ENCODE data around the gene PTCSC3. TPM values are rescaled to one million over a fixed set of nuclear protein-coding genes. Genes with fewer than 3 reads are reported as not detected.

Gene PTCSC3
- total RNA-seq, 1 experiment from 2014 or later: not detected

DNA sequence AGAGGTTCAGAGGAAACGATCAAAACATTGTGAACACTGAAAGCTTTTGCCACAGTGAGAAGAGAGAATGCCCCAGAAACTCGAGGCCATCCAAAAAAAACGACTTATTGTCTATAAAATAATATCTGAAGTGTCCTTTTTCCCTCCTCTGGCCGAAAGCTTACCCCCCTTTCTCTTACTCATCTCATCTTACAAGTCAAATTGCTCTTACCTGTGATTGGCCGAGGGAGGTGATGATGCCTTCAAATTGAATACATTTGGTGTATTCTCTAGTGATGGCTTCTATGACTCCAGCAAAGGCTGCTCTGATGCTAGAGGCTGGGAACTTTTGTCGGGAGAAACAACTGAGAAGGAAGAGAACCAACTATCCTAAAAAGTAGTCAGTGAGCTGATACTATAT, 90.7 kb downstream of the PTCSC3 start:
- Histone ChIP-seq H3K36me3 (replicated peaks; ENCODE audit: control insufficient read depth, insufficient read depth, low read length) (no peaks in the 10 kb centered on the region), H3K4me3 (ENCODE audit: insufficient read depth, low read depth, low read length) (no peak overlapping the region), H3K27me3 (ENCODE audit: control insufficient read depth, insufficient read depth, low read length) (no peaks in the 10 kb centered on the region)
- peak; percentile 8 for DNase-seq

Other genes with a start within 250 kb of the PTCSC3 start
- gene MBIP, start 143.9 kb upstream of the PTCSC3 start, total RNA-seq (2014; rRNA removed; shearing (Covaris generic)): 7.6 and 10.4 TPM in 2 replicates

All from H7 (cell line).